K562 (cell line): Measurements from ENCODE around the gene LTBP1. TPM values are rescaled to one million over a fixed set of nuclear protein-coding genes. Genes with fewer than 3 reads are reported as not detected.
"Not testable (repeated sequence)": the region's sequence is repeated elsewhere in the genome, so short reads cannot be mapped to it uniquely, and the experiment has no call there.

Experiments
- ATAC-seq: fragments of 200-7000 bp; cut with Tn5 transposase; 3 replicates; pipeline ENCODE4 v1.9.1; 2020; ENCODE audit warnings: moderate library complexity
- BruUV-seq: library from RNA; stranded (reverse); fragments of 400-500 nt; replicated peaks from 2 replicates; lab custom pipeline; 2021; lab: Mats Ljungman, UMichigan
- CTCF ChIA-PET: fragments of 300-600 bp; formaldehyde crosslinking; extraction: SDS; loops from one replicate; lab custom pipeline; 2021; ENCODE audit warnings: low intra/inter-chr PET ratio; lab: Yijun Ruan, JAX
- POLR2A ChIA-PET: fragments of 300-600, 350-650 bp; sonication (Branson Sonifier 250); formaldehyde crosslinking; extraction: SDS; loops from one replicate; lab custom pipeline; 2021; ENCODE audit warnings: antibody characterized with exemption, inconsistent platforms; lab: Yijun Ruan, JAX
- DNase-seq, 4 experiments: peaks; one replicate each; pipeline versions ENCODE4 v3.0.0 to v3.0.0-alpha.2; 2011 to 2018; ENCODE audit warnings: low spot score in 3 of 4, mixed read lengths in 3 of 4; ENCODE audit errors: extremely low read depth in 1 of 4
- FAIRE-seq: peaks from 2 replicates; lab custom pipeline; 2011; peaks lifted over from hg19 to GRCh38; lab: Jason Lieb, UNC
- H2AFZ ChIP-seq: 2 replicates; pipeline ENCODE4 v1.6.0; 2011; ENCODE audit warnings: low read depth, low read length, control low read depth, inconsistent platforms
- H3K27ac ChIP-seq: fragments of 200-600 bp; 3 replicates; pipeline ENCODE4 v1.8.0; 2011; ENCODE audit warnings: low read depth, mild to moderate bottlenecking, control low read depth, inconsistent platforms, low read length, moderate library complexity, mixed read lengths; ENCODE audit errors: extremely low read depth
- H3K27me3 ChIP-seq, 2 experiments: fragments of 300-600 bp in 1 of 2; 2 replicates in 1 of 2; 3 replicates in 1 of 2; pipeline versions ENCODE4 v1.6.0 to v1.8.0; 2011; ENCODE audit warnings: inconsistent platforms in 2 of 2, low read length in 2 of 2, mild to moderate bottlenecking in 1 of 2, mixed read lengths in 1 of 2, moderate library complexity in 1 of 2; ENCODE audit not compliant: control insufficient read depth in 2 of 2, insufficient read depth in 2 of 2
- H3K36me3 ChIP-seq: fragments of 300-600 bp; 3 replicates; pipeline ENCODE4 v1.8.0; 2011; ENCODE audit warnings: mild to moderate bottlenecking, low read length, inconsistent platforms; ENCODE audit not compliant: control insufficient read depth, insufficient read depth
- H3K4me1 ChIP-seq, 2 experiments: fragments of 200-600 bp in 1 of 2; replicated peaks in 1 of 2; 2 replicates in 1 of 2; 3 replicates in 1 of 2; pipeline versions ENCODE4 v1.5.1 to v1.8.0; 2011; ENCODE audit warnings: inconsistent platforms in 2 of 2, low read length in 2 of 2, mild to moderate bottlenecking in 1 of 2, mixed read lengths in 1 of 2, moderate library complexity in 1 of 2; ENCODE audit not compliant: control insufficient read depth in 2 of 2, insufficient read depth in 2 of 2
- H3K4me2 ChIP-seq: 2 replicates; pipeline ENCODE4 v1.6.1; 2011; ENCODE audit warnings: low read length, control low read depth, inconsistent platforms, mixed read lengths; ENCODE audit not compliant: insufficient read depth
- H3K4me3 ChIP-seq: fragments of 200-600 bp; sonication (generic), shearing (Covaris generic); 2 replicates; pipeline ENCODE4 v1.5.1; 2016; ENCODE audit warnings: control low read depth, inconsistent platforms
- H3K79me2 ChIP-seq: fragments of 200-600 bp; 3 replicates; pipeline ENCODE4 v1.8.0; 2011; ENCODE audit warnings: low read length, inconsistent platforms; ENCODE audit not compliant: control insufficient read depth, insufficient read depth
- H3K9ac ChIP-seq, 2 experiments: 2 replicates each; pipeline versions ENCODE4 v1.6.0 to v1.6.1; 2011; ENCODE audit warnings: low read depth in 2 of 2, low read length in 2 of 2, control low read depth in 1 of 2, inconsistent platforms in 1 of 2, mild to moderate bottlenecking in 1 of 2, mixed read lengths in 1 of 2; ENCODE audit not compliant: insufficient read depth in 1 of 2
- H3K9me1 ChIP-seq: one replicate; pipeline ENCODE4 v1.6.0; 2011; ENCODE audit warnings: inconsistent platforms, mild to moderate bottlenecking, low read length, moderate library complexity; ENCODE audit not compliant: control insufficient read depth, insufficient read depth
- H3K9me3 ChIP-seq: replicated peaks from 2 replicates; pipeline ENCODE4 v1.5.1; 2011; ENCODE audit warnings: low read depth, low read length, inconsistent platforms; ENCODE audit not compliant: control insufficient read depth, insufficient read depth
- H4K20me1 ChIP-seq: replicated peaks from 2 replicates; pipeline ENCODE4 v1.6.1; 2011; ENCODE audit warnings: low read length, inconsistent platforms, mixed read lengths; ENCODE audit not compliant: control insufficient read depth, insufficient read depth
- HNRNPL ChIP-seq: fragments of 200-400 bp; formaldehyde crosslinking; IDR thresholded peaks from 2 replicates; pipeline ENCODE4 v1.6.1; 2017; ENCODE audit warnings: low read depth, mild to moderate bottlenecking, low read length
- RBM25 ChIP-seq: fragments of 200-400 bp; formaldehyde crosslinking; IDR thresholded peaks from 2 replicates; pipeline ENCODE4 v1.6.1; 2018; ENCODE audit warnings: low read length, low read depth, moderate library complexity; ENCODE audit not compliant: severe bottlenecking
- ZNF146 ChIP-seq: IDR thresholded peaks from one replicate; pipeline ENCODE4 v1.6.1; 2018; ENCODE audit warnings: missing compliant biosample characterization; ENCODE audit not compliant: unreplicated experiment
- ZNF436 ChIP-seq: fragments of 250-450, 450-650 bp; sonication (Bioruptor Pico); formaldehyde crosslinking; IDR thresholded peaks from 2 replicates; pipeline ENCODE4 v1.7.0; 2020; ENCODE audit warnings: mild to moderate bottlenecking
- WGBS: fragments of 100-300 bp; shearing (Covaris generic); methylation state at CpG from one replicate; pipeline ENCODE4 v1.1.6; 2016; ENCODE audit warnings: low coverage, mixed read lengths; ENCODE audit not compliant: insufficient coverage; ENCODE audit errors: missing lambda C conversion rate; 5-methylcytosine and 5-hydroxymethylcytosine counted together
- in situ Hi-C: fragments of 300-500 bp; cut with MboI; formaldehyde crosslinking; loops from 4 replicates; pipeline ENCODE4 v1.15.0; 2018; ENCODE audit warnings: inconsistent platforms, mixed read lengths
- intact Hi-C: fragments of 100-400 bp; cut with micrococcal nuclease; formaldehyde crosslinking; loops from 2 replicates; pipeline ENCODE4 v1.14.2; 2022
- polyA plus RNA-seq, 8 experiments: library from polyadenylated mRNA; depleted of rRNA in 4 of 8; stranded (reverse) in 5 of 8; unstranded in 3 of 8; fragments of >200 nt; fragmentation: Nextera tagmentation in 2 of 8; fragmentation: Illumina TruSeq in 1 of 8; extraction: Ambion mirVana in 2 of 8; extraction: Trizol in 1 of 8; gene quantifications; 2 replicates each; pipeline versions ENCODE4 v1.2.1 to v1.2.3, GENCODE V29; 2011 to 2014; ENCODE audit warnings: inconsistent platforms in 1 of 8, missing spikeins in 1 of 8
- total RNA-seq, 7 experiments: library from RNA; depleted of rRNA in 6 of 7; stranded (reverse); fragments of >200 nt in 6 of 7; fragmentation: Illumina TruSeq in 2 of 7; extraction: Trizol in 2 of 7; gene quantifications; 2 replicates each; pipeline versions ENCODE4 v1.2.1 to v1.2.3, GENCODE V29; 2011 to 2021; ENCODE audit warnings: low replicate concordance in 1 of 7

LTBP1 gene
- total and polyA plus RNA-seq, 9 of the 15 experiments (the other 6 are each of a cell fraction or from before 2014, with no cell fraction given): 3.6 to 16.4 (median 8.5) TPM

GRCh38 chr2:32973772-32974171, 27.0 kb downstream of the LTBP1 start:
- BruUV-seq, intact Hi-C loops, FAIRE-seq, DNase-seq, CTCF ChIA-PET, H3K27ac ChIP-seq, in situ Hi-C loops, H3K27me3 ChIP-seq, H4K20me1 ChIP-seq, H3K9me3 ChIP-seq, H3K4me2 ChIP-seq, H3K9ac ChIP-seq, POLR2A ChIA-PET, ATAC-seq, H3K36me3 ChIP-seq, H3K4me3 ChIP-seq, H3K9me1 ChIP-seq, H2AFZ ChIP-seq: not testable (repeated sequence)
- Histone ChIP-seq H3K4me1 (peaks cover 2 to 11% of the 10 kb centered on the region in 2 experiments; a peak in 4 of 5 replicates), H3K79me2 (peaks cover 15% of the 10 kb centered on the region; the same call in 2 of the 3 replicates)
- TF ChIP-seq ZNF146 (peak; percentile 82), RBM25 (peak; percentile 33)
- 93% methylated on average over 1 of the region's 1 CpG for WGBS

GRCh38 chr2:32976409-32977063, 29.8 kb downstream of the LTBP1 start:
- 76% methylated on average over 6 of the region's 6 CpGs for WGBS
- TF ChIP-seq HNRNPL (no peak), ZNF436 (CRISPR knock-in tag) (no peak)
- H3K36me3 ChIP-seq: no peaks in the 10 kb centered on the region
- no peak overlapping the region for H3K4me3 ChIP-seq
- peak overlapping the region; percentile 10; the same call in 1 of the 2 replicates for H3K4me2 ChIP-seq
- no peaks in the 10 kb centered on the region for H3K27me3 ChIP-seq
- ChIA-PET CTCF (no interaction called here), POLR2A (interaction anchor here (1.1 kb wide), 1 partner anchor 9 kb away, joined by 4 read pairs; no protein-coding TSS in a partner anchor)
- intact Hi-C loops (no loop called here), in situ Hi-C loops (no loop called here)
- H3K9me3 ChIP-seq: peaks cover 4% of the 10 kb centered on the region; the same call in 1 of the 2 replicates
- DNase-seq: peak in 1 of 4 experiments; percentile 4
- BruUV-seq: no TSS peak
- no peak for FAIRE-seq
- H3K4me1 ChIP-seq: peaks cover 2 to 11% of the 10 kb centered on the region in 2 experiments; a peak in 4 of 5 replicates
- H3K27ac ChIP-seq: no peak overlapping the region
- peak overlapping the region in 1 of 2 experiments; percentile 86; a peak in 2 of 4 replicates for H3K9ac ChIP-seq
- H3K9me1 ChIP-seq: no peaks in the 10 kb centered on the region
- peak; percentile 54 for ATAC-seq
- H3K79me2 ChIP-seq: peaks cover 14% of the 10 kb centered on the region; the same call in 2 of the 3 replicates
- H4K20me1 ChIP-seq: no peaks in the 10 kb centered on the region
- no peak overlapping the region for H2AFZ ChIP-seq
